PC-3 (cell line): ENCODE results near the gene ID2. TPM values are rescaled to one million over a fixed set of nuclear protein-coding genes. Genes with fewer than 3 reads are reported as not detected.
A peak's percentile ranks its signal among the peaks of the same experiment; 100 is the strongest.

Experiments used
- ATAC-seq: fragments of 200-7000 bp; cut with Tn5 transposase; 2 replicates; pipeline ENCODE4 v1.9.1; 2020; ENCODE audit warnings: mild to moderate bottlenecking, moderate library complexity
- BruUV-seq: library from RNA; stranded (reverse); fragments of 400-500 nt; replicated peaks from 2 replicates; lab custom pipeline; 2021; lab: Mats Ljungman, UMichigan
- CTCF ChIA-PET: fragments of 300-600 bp; sonication (Branson Sonifier 250); formaldehyde crosslinking; loops from one replicate; lab custom pipeline; 2022; ENCODE audit warnings: antibody characterized with exemption; lab: Charles Lee
- POLR2A ChIA-PET: fragments of 300-600 bp; sonication (Branson Sonifier 250); formaldehyde crosslinking; loops from one replicate; lab custom pipeline; 2022; ENCODE audit warnings: antibody characterized with exemption; ENCODE audit not compliant: unreplicated experiment; lab: Charles Lee
- DNase-seq: peaks from one replicate; pipeline ENCODE4 v3.0.0-alpha.2; 2015
- H2AFZ ChIP-seq: fragments of 300-600 bp; sonication (generic); 2 replicates; pipeline ENCODE4 v1.6.0; 2016; ENCODE audit warnings: antibody characterized with exemption, low read length
- H3F3A ChIP-seq: fragments of 300-600 bp; sonication (generic); one replicate; pipeline ENCODE4 v1.6.0; 2017; ENCODE audit warnings: antibody characterized with exemption, low read length, control low read depth, mild to moderate bottlenecking; ENCODE audit not compliant: unreplicated experiment
- H3K27ac ChIP-seq: fragments of 300-600 bp; sonication (generic); 2 replicates; pipeline ENCODE4 v1.5.1; 2016; ENCODE audit warnings: mild to moderate bottlenecking, low read length
- H3K27me3 ChIP-seq: fragments of 300-600 bp; sonication (generic); 2 replicates; pipeline ENCODE4 v1.6.1; 2016; ENCODE audit warnings: low read length, mixed read lengths
- H3K36me3 ChIP-seq: fragments of 300-600 bp; sonication (generic); 2 replicates; pipeline ENCODE4 v1.6.1; 2016; ENCODE audit warnings: low read depth, mixed run types, low read length, mixed read lengths
- H3K4me1 ChIP-seq: fragments of 300-600 bp; sonication (generic); 2 replicates; pipeline ENCODE4 v1.5.1; 2016; ENCODE audit warnings: low read length; ENCODE audit not compliant: insufficient read depth
- H3K4me2 ChIP-seq: fragments of 300-600 bp; sonication (generic); 2 replicates; pipeline ENCODE4 v1.6.0; 2016; ENCODE audit warnings: low read length
- H3K4me3 ChIP-seq: fragments of 300-600 bp; sonication (generic); 2 replicates; pipeline ENCODE4 v1.5.1; 2016; ENCODE audit warnings: mild to moderate bottlenecking, low read length, mixed read lengths
- H3K79me2 ChIP-seq: fragments of 300-600 bp; sonication (generic); 2 replicates; pipeline ENCODE4 v1.6.1; 2017; ENCODE audit warnings: low read length, mixed read lengths
- H3K9ac ChIP-seq: fragments of 300-600 bp; sonication (generic); 2 replicates; pipeline ENCODE4 v1.6.0; 2016; ENCODE audit warnings: mild to moderate bottlenecking, low read length
- H3K9me2 ChIP-seq: fragments of 300-600 bp; sonication (generic); replicated peaks from 2 replicates; pipeline ENCODE4 v1.6.1; 2016; ENCODE audit warnings: mixed run types, low read length, mixed read lengths
- H3K9me3 ChIP-seq: fragments of 300-600 bp; sonication (generic); 2 replicates; pipeline ENCODE4 v1.6.1; 2016; ENCODE audit warnings: low read length, mixed read lengths
- H4K20me1 ChIP-seq: fragments of 300-600 bp; sonication (generic); 2 replicates; pipeline ENCODE4 v1.6.1; 2016; ENCODE audit warnings: low read length, mixed read lengths
- CTCF ChIP-seq: fragments of 300-600 bp; sonication (generic); conservative IDR thresholded peaks from 2 replicates; pipeline ENCODE4 v1.5.1; 2017; ENCODE audit warnings: antibody characterized with exemption, low read depth, mild to moderate bottlenecking, low read length
- EZH2 ChIP-seq: fragments of 300-600 bp; sonication (generic); IDR thresholded peaks from one replicate; pipeline ENCODE4 v1.6.1; 2017; ENCODE audit warnings: antibody characterized with exemption, mild to moderate bottlenecking, low read length; ENCODE audit not compliant: unreplicated experiment
- EZH2phosphoT487 ChIP-seq: fragments of 300-600 bp; sonication (generic); IDR thresholded peaks from 2 replicates; pipeline ENCODE4 v1.6.1; 2018; ENCODE audit warnings: mild to moderate bottlenecking, antibody characterized with exemption, low read length, borderline replicate concordance
- intact Hi-C: fragments of 100-400 bp; cut with micrococcal nuclease; formaldehyde crosslinking; loops from 2 replicates; pipeline ENCODE4 v1.9.0; 2023
- total RNA-seq: library from RNA; depleted of rRNA; stranded (reverse); fragments of >200 nt; gene quantifications from 2 replicates; pipeline ENCODE4 v1.2.3, GENCODE V29; 2014

Gene ID2
- total RNA-seq, 1 experiment from 2014 or later = 92.1 TPM

- peak overlapping the region; percentile 16; the same call in 1 of the 2 replicates for H3K27ac ChIP-seq
- H3K36me3 ChIP-seq = no peaks in the 10 kb centered on the region
- peaks cover 49% of the 10 kb centered on the region for H3K4me1 ChIP-seq
- H3F3A ChIP-seq = no peaks in the 10 kb centered on the region
- no peaks in the 10 kb centered on the region for H3K9me3 ChIP-seq
- POLR2A ChIA-PET = interaction anchor here (0.5 to 1.6 kb wide), 9 partner anchors 49 to 1332 kb away, joined by 3 to 6 read pairs (median 3); no protein-coding TSS in a partner anchor
- no peak for ATAC-seq
- CTCF ChIA-PET = interaction anchor here (0.7 to 2.4 kb wide), 3 partner anchors 12 to 1254 kb away, joined by 3 to 6 read pairs (median 4); no protein-coding TSS in a partner anchor
- peaks cover 19% of the 10 kb centered on the region for H3K79me2 ChIP-seq
- peak overlapping the region; percentile 52 for H3K9ac ChIP-seq
- intact Hi-C loops = loop anchor here (2.0 to 10.0 kb wide), 7 partner anchors 76 to 1009 kb away; no protein-coding TSS in a partner anchor
- no peaks in the 10 kb centered on the region for H3K9me2 ChIP-seq
- peak overlapping the region; percentile 94 for H2AFZ ChIP-seq
- peak overlapping the region; percentile 88 for H3K4me3 ChIP-seq
- H3K4me2 ChIP-seq = peak overlapping the region; percentile 99
- TF ChIP-seq CTCF (no peak), EZH2phosphoT487 (no peak), EZH2 (no peak)
- peaks cover 13% of the 10 kb centered on the region for H4K20me1 ChIP-seq
- H3K27me3 ChIP-seq = no peaks in the 10 kb centered on the region
- no TSS peak for BruUV-seq
- peak; percentile 51 for DNase-seq
These were observed 765 bp upstream of the ID2 start for GRCh38 chr2:8680822-8681760.

- Histone ChIP-seq H3K36me3 (no peaks in the 10 kb centered on the region), H3F3A (no peaks in the 10 kb centered on the region), H3K4me2 (peak overlapping the region; percentile 88), H3K27me3 (no peaks in the 10 kb centered on the region), H2AFZ (0 out of 2 replicates have a peak overlapping the region, but pooled peaks have one; percentile 7), H3K79me2 (peaks cover 19% of the 10 kb centered on the region), H3K4me3 (peak overlapping the region; percentile 81), H3K27ac (peak overlapping the region; percentile 6; the same call in 1 of the 2 replicates), H3K9me3 (no peaks in the 10 kb centered on the region), H3K4me1 (peaks cover 32% of the 10 kb centered on the region), H3K9ac (peak overlapping the region; percentile 67), H4K20me1 (peaks cover 13% of the 10 kb centered on the region), H3K9me2 (no peaks in the 10 kb centered on the region)
- ATAC-seq (no peak), DNase-seq (peak; percentile 52)
- BruUV-seq = TSS peak; percentile 33
- TF ChIP-seq EZH2phosphoT487 (no peak), EZH2 (no peak), CTCF (no peak)
- ChIA-PET CTCF (interaction anchor here (0.9 to 2.4 kb wide), 2 partner anchors 10 to 79 kb away, joined by 3 to 6 read pairs; no protein-coding TSS in a partner anchor), POLR2A (interaction anchor here (0.6 to 1.6 kb wide), 5 partner anchors 52 to 975 kb away, joined by 3 to 7 read pairs (median 3); no protein-coding TSS in a partner anchor)
- intact Hi-C loops = loop anchor here (5.0 to 10.0 kb wide), 5 partner anchors 191 to 1011 kb away; no protein-coding TSS in a partner anchor
These were observed 1.1 kb downstream of the ID2 start for GRCh38 chr2:8682719-8683667.
